Stimulated activated CD8-positive, alpha-beta memory T cell treated with anti-CD3 and anti-CD28 coated beads, Interleukin-15, amount 100 ng/mL, for 48 hours (primary cell): ENCODE measurements around the gene AACS.
"Not testable (repeated sequence)": the region's sequence is repeated elsewhere in the genome, so short reads cannot be mapped to it uniquely, and the experiment has no call there.

Experiments
- DNase-seq, 2 donors: peaks; one replicate each; pipeline ENCODE4 v3.0.0-alpha.2; 2020; ENCODE audit warnings: low read depth in 2 of 2

AACS gene

GRCh38 chr12:125124320-125124966 is 59.2 kb downstream of the AACS start:
- DNase-seq: no peak

DNA sequence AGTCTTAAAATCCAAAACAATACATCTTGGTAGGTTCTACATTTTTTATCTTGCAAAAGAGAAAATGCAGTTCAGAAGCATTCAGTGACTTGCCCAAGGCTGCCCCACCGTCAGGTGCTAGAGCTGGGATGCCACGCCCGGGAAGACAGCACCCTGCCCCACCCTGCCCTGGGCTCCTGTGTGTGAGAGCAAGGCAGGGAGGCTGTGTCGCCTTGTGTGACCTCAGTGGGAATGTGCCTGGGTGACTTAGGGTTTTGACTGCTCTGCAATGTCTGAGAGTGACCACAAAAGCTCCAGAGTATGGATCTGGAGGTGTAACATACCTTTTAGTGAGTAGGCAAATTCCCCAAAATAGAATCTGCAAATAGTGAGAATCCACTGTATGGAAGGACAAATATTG is 60.0 kb downstream of the AACS start:
- DNase-seq: no peak

DNA sequence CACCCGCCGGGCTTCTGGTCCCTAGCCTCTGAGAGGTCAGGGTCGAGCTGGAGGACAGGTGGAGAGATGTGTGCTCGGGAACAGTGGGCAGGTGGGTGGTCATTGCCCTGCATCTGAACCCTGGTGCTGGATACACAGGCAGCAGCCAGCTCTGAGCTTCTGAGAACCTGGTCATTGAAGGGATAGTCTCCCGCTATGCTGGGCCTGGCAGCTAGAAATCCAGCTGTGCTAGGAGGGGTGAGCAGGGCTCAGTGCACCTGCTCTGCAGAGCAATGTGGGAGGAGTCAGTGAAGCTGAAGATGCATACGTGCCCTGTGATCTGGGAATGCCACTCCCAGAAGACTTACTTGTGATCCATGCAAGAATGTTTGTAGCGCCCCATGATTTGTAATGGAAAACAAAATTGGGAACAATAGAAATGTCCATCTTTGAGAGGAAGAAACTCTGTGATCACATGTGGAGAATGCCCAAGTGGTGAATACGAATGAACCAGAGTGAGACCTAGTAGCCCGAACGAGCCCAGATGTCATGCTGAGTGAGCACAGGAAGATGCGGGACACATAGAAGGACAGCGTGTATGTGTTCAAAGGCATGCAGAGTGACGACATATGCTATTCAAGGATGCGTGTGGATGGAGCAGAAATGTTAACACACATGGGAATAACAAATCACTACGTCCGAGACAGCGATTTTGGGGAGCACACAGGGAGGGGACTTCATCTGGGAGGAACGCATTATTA is 63.4 kb downstream of the AACS start:
- no peak for DNase-seq

DNA sequence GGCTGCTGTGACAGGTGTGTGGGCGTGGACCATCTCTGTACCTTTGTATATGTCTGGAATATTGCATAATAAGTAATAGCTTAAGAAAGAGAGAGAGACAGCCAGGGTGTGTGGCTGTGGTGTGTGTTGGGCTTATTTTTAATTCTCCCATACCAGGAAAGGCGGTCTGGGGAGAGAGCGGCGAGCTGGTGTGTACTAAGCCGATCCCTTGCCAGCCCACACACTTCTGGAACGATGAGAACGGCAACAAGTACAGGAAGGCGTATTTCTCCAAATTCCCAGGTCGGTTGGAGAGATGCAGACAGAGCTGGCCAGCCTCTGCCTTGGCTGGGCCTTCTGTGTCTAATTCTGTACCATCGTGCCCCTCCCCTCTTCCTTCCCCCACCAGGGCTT is 63.9 kb downstream of the AACS start:
- no peak for DNase-seq

DNA sequence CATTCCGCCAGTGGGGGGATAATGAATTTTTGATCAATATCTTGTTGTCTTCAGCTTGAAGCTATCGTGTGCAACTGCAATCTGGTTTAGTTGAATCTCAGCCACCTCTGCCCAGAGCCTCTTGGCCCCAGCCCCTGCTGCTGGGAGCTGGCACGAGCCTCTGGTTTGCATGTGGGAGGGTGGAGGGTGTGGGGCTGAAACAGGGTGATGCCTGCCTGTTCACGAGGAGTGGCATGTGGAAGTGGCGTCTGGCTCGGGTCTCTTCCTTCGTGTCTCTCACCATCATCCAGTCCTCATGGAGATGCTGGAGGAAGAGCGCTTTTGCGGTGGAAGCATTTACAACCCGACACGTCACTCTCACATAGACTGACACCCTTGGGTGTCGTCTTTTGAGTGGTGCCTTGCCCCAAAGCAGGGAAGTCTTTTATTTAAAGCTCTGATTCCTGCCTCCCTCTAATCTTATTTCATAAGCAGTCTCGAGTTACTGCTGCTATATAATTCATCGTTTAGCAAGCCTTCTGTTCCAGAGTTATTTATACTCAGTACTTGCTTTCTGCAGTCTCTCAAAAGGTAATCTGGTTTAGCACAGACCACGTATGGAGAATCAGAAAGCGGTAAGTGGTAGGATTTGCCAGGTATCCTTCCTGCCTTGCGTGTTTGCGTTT is 64.5 kb downstream of the AACS start:
- no peak for DNase-seq

DNA sequence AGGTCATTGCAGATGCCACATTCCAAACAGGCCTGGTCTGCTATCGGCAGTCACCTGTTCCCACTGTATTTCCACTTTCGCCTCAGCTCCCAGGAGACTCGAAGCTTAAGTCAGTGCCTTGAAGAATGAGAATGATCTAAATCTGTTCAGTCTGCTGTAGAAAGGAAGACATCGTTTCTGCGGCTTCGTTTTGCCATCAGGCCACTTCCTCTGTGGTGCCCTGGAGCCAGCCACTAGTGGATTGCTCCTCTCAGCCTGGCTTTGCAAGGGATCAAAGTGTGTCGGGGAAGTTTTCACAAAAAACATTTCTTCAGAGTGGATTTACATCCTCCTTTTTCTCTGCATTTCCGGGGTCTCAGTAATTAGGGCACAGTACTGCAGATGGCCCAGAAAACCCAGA is 66.7 kb downstream of the AACS start:
- DNase-seq: no peak

- DNase-seq: no peak
These were observed 67.6 kb downstream of the AACS start for GRCh38 chr12:125132698-125133400.

DNA sequence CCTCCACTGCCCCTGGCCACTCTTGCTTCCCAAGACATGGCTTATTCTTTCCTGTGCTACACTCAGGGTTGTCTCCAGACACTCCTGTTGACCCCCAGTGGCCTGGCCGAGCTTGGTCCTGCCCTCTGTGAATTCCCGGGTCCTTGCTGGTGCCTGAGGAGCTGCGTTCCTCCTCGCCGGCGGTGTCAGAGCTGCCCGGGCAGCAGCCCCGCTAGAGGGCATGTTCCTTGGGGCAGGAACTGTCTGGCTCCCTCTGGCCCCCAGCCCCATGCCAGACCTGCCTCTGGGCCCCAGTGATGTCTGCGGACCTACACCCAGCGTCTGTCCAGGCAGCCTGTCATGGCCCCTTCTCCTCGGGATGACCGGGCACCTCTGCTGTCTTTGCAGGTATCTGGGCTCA is 68.4 kb downstream of the AACS start:
- DNase-seq: no peak

- DNase-seq: no peak
These were observed 69.3 kb downstream of the AACS start for GRCh38 chr12:125134576-125134975.

DNA sequence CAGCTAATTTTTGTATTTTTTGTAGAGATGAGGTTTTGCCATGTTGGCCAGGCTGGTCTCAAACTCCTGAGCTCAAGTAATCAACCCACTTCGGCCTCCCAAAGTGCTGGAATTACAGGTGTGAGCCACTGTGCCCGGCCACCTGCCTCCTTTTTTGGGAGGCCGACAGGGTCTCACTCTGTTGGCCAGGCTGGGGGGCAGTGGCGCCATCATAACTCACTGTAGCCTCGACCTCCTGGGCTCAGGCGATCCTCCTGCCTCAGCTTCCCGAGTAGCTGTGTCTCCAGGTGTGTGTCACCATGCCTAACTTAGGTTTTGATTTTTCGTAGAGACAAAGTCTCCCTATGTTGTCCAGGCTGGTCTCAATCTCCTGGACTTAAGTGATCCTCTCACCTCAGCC is 70.7 kb downstream of the AACS start:
- DNase-seq: no peak

DNA sequence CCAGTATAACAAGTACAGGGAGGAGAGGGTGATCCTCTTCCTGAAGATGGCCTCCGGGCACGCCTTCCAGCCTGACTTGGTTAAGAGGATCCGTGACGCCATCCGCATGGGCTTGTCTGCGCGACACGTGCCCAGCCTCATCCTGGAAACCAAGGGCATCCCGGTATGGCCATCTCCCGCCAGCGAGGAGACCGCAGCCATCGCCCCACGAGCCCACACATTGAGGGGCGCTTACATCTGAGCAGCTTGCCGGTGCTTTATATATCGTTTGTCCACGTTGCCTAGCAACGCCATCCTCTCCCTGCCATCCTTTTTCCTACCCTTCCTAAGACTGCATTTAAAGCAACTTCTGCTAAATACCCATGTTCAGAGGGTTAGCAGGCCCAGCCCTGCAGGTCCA is 71.5 kb downstream of the AACS start:
- DNase-seq: no peak

- DNase-seq: no peak
These were observed 72.6 kb downstream of the AACS start for GRCh38 chr12:125137766-125138344.

- no peak for DNase-seq
These were observed 75.3 kb downstream of the AACS start for GRCh38 chr12:125140279-125141209.

DNA sequence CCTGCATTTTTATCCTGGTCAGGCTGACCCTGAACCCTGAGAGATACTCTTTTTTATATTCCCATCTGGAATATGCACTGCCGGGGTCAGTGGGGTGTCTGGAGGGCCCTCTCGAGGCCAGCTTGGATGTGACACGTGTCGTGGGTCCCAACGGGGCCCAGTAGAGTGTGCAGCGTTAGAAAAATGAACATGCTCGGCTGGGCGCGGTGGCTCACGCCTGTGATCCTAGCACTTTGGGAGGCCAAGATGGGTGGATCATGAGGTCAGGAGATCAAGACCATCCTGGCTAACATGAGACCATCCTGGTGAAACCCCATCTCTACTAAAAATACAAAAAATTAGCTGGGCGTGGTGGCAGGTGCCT is 76.0 kb downstream of the AACS start:
- not testable (repeated sequence) for DNase-seq

GRCh38 chr12:125142601-125143000 is 77.4 kb downstream of the AACS start:
- DNase-seq: no peak

DNA sequence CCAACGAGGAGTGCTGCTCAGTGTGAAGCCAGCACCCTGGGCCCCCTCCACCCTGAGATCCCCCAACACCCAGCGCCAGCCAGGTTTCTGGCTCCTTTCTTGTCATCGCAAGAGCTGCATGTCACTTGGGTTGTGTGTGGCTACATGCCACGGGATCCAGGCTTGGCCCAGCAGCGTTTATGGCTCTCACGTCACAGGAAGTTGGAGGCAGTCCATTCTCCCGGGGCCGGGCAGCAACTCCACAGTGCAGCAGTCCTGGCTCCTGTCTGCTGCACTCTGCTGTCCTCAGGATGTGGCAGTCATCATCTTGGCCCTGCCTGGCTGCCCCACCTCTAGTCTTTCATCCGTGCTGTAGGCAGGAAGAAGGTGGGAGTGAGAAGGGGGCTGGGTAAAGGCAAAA is 78.3 kb downstream of the AACS start:
- DNase-seq: no peak

- DNase-seq: no peak
These were observed 80.0 kb downstream of the AACS start for GRCh38 chr12:125145196-125145595.

GRCh38 chr12:125148316-125148715 is 83.1 kb downstream of the AACS start:
- no peak for DNase-seq

DNA sequence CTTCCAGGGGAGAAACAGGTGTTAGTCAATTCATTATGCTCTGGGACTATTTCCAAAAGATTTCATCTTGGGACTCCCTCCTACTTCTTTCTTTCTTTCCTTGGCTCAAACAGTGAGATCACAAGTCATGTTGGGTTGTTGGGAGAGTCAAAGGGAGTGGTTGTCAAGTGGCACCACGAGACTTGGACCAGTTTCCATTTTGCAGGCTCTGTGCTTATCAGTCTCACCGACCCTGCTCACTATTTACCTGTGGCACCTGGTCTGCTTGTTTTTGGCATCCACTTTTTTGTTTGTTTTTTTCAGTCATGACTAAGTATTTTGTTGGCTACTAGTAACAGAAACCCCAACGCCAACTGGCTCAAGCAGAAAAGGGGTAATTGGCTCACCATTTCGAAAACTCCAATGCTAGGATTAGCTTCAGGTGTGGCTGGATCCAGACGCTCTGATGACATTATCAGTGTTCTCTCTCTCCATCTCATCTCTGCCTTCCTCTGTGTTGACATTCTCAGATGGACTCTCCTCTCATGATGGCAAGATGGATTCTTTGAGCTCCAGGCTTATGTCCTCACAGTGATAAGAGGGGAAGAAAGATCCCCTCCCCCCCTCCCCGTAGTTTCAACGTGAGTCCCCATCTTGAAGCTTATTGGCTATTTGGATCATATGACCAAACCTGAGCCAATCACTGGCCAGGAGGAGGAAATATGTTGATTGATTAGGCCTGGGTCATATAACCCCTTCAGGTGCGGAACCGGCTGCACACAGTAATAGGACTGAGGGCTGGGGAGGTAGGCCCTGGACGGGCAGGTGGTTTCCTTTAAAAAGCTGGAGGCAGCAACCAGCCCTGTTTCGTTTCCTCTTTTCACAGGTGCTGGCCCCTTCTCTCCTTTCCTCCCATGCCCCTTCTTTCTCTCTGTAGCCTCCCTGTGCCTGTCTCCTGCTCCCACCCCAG is 84.2 kb downstream of the AACS start:
- DNase-seq: no peak

DNA sequence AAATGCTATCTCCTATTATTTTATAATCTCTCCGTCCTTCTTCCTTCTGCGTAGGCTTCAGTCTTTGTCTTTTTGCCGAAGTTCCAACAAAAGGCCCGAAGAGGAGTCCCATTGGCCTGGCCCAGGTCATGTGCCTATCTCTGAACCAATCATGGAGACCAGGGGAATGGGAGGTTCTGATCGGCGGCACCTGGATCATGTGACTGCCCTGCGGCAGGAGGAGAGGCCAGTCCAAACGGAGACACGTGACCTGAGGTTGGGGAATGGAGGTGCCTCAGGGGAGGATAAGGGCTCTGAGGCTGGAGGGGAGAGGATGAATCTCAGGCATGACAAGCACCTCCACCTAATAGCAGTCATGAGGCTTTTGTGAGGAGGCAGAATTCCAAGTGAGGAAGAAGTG is 86.0 kb downstream of the AACS start:
- DNase-seq: no peak
